GM23338 (cell line): ENCODE data around the gene TFEB. TPM values are rescaled to one million over a fixed set of nuclear protein-coding genes. Genes with fewer than 3 reads are reported as not detected.

Experiments used
- ATAC-seq: fragments of 200-7000 bp; cut with Tn5 transposase; 3 replicates; pipeline ENCODE4 v1.9.1; 2020
- DNase-seq: peaks from one replicate; pipeline ENCODE4 v3.0.0-alpha.2; 2015; ENCODE audit warnings: low spot score
- H2AFZ ChIP-seq: fragments of 200-600 bp; sonication (generic); 2 replicates; pipeline ENCODE4 v1.8.0; 2016; ENCODE audit warnings: antibody characterized with exemption, mild to moderate bottlenecking, moderate library complexity
- H3F3A ChIP-seq: fragments of 200-600 bp; sonication (generic); replicated peaks from 2 replicates; pipeline ENCODE4 v1.8.0; 2017; ENCODE audit warnings: antibody characterized with exemption, mixed run types, low read depth
- H3K27ac ChIP-seq: fragments of 200-600 bp; sonication (generic); 2 replicates; pipeline ENCODE4 v1.6.1; 2016; ENCODE audit warnings: low read depth
- H3K27me3 ChIP-seq: fragments of 200-600 bp; sonication (generic); 2 replicates; pipeline ENCODE4 v1.8.0; 2016; ENCODE audit warnings: mild to moderate bottlenecking, mixed run types, moderate library complexity; ENCODE audit not compliant: insufficient read depth
- H3K36me3 ChIP-seq: fragments of 200-600 bp; sonication (generic); 2 replicates; pipeline ENCODE4 v1.8.0; 2016; ENCODE audit warnings: mild to moderate bottlenecking; ENCODE audit not compliant: insufficient read depth
- H3K4me1 ChIP-seq: fragments of 200-600 bp; sonication (generic); 2 replicates; pipeline ENCODE4 v1.8.0; 2016; ENCODE audit warnings: mild to moderate bottlenecking, moderate library complexity; ENCODE audit not compliant: insufficient read depth
- H3K4me2 ChIP-seq: fragments of 200-600 bp; sonication (generic); 2 replicates; pipeline ENCODE4 v1.7.1; 2017; ENCODE audit warnings: mixed run types
- H3K4me3 ChIP-seq: fragments of 200-600 bp; sonication (generic); 2 replicates; pipeline ENCODE4 v1.6.1; 2016; ENCODE audit warnings: mixed run types
- H3K79me2 ChIP-seq: fragments of 200-600 bp; sonication (generic); replicated peaks from 2 replicates; pipeline ENCODE4 v1.8.0; 2017; ENCODE audit warnings: mild to moderate bottlenecking; ENCODE audit not compliant: insufficient read depth
- H3K9me2 ChIP-seq: fragments of 200-600 bp; sonication (generic); 2 replicates; pipeline ENCODE4 v1.8.0; 2017; ENCODE audit not compliant: insufficient read depth
- H4K20me1 ChIP-seq: fragments of 200-600 bp; sonication (generic); replicated peaks from 2 replicates; pipeline ENCODE4 v1.8.0; 2017; ENCODE audit warnings: mild to moderate bottlenecking; ENCODE audit not compliant: insufficient read depth
- H3K27ac Mint-ChIP-seq: 2 replicates; pipeline ENCODE4 v1.8.0; 2020; ENCODE audit warnings: inconsistent platforms, mild to moderate bottlenecking, moderate library complexity, mixed read lengths
- H3K27me3 Mint-ChIP-seq: 3 replicates; pipeline ENCODE4 v1.8.0; 2022; ENCODE audit warnings: low read depth, mild to moderate bottlenecking, moderate library complexity, mixed read lengths, inconsistent platforms; ENCODE audit not compliant: insufficient read depth, poor library complexity
- H3K36me3 Mint-ChIP-seq: 3 replicates; pipeline ENCODE4 v1.8.0; 2021; ENCODE audit warnings: low read depth, mild to moderate bottlenecking, inconsistent platforms, moderate library complexity, mixed read lengths
- H3K4me1 Mint-ChIP-seq: 3 replicates; pipeline ENCODE4 v1.8.0; 2020; ENCODE audit warnings: mild to moderate bottlenecking, inconsistent platforms, mixed read lengths
- H3K4me3 Mint-ChIP-seq: 3 replicates; pipeline ENCODE4 v1.8.0; 2021; ENCODE audit warnings: moderate library complexity, mild to moderate bottlenecking, inconsistent platforms, mixed read lengths
- H3K9me3 Mint-ChIP-seq: 3 replicates; pipeline ENCODE4 v1.8.0; 2020; ENCODE audit warnings: moderate library complexity, mild to moderate bottlenecking, inconsistent platforms, mixed read lengths
- EZH2 ChIP-seq: fragments of 200-600 bp; sonication (generic); IDR thresholded peaks from one replicate; pipeline ENCODE4 v1.8.0; 2017; ENCODE audit warnings: antibody characterized with exemption, mild to moderate bottlenecking, low read depth; ENCODE audit not compliant: unreplicated experiment
- POLR2AphosphoS5 ChIP-seq: IDR thresholded peaks from 2 replicates; pipeline ENCODE4 v1.6.1; 2016; ENCODE audit warnings: antibody characterized with exemption, low read depth
- ZNF114 ChIP-seq: fragments of 250-450 bp; sonication (Bioruptor Pico); IDR thresholded peaks from 2 replicates; pipeline ENCODE4 v1.5.0; 2020; ENCODE audit warnings: mild to moderate bottlenecking, moderate library complexity
- ZNF331 ChIP-seq: fragments of 250-450 bp; sonication (Bioruptor Pico); IDR thresholded peaks from 2 replicates; pipeline ENCODE4 v1.5.0; 2020; ENCODE audit warnings: low read depth, mild to moderate bottlenecking, moderate library complexity
- polyA plus RNA-seq: library from polyadenylated mRNA; unstranded; fragments of >200 nt; fragmentation: Nextera tagmentation; extraction: Ambion mirVana; gene quantifications from 2 replicates; pipeline ENCODE4 v1.2.1, GENCODE V29; 2016
- total RNA-seq: library from RNA; depleted of rRNA; stranded (reverse); fragments of >200 nt; shearing (Covaris generic); gene quantifications from 2 replicates; pipeline ENCODE4 v1.2.3, GENCODE V29; 2014
- TF ChIP-seq, protein P1 (sequence below): IDR thresholded peaks from one replicate; pipeline ENCODE4 v1.6.1; 2018; ENCODE audit warnings: antibody characterized with exemption; ENCODE audit not compliant: unreplicated experiment
- TF ChIP-seq, protein P2 (sequence below): fragments of 250-450 bp; sonication (Bioruptor Pico); IDR thresholded peaks from 2 replicates; pipeline ENCODE4 v1.5.0; 2020; ENCODE audit warnings: mild to moderate bottlenecking, moderate library complexity

Gene TFEB
- total and polyA plus RNA-seq, 2 experiments from 2014 or later = 1.3 to 4.3 TPM

DNA sequence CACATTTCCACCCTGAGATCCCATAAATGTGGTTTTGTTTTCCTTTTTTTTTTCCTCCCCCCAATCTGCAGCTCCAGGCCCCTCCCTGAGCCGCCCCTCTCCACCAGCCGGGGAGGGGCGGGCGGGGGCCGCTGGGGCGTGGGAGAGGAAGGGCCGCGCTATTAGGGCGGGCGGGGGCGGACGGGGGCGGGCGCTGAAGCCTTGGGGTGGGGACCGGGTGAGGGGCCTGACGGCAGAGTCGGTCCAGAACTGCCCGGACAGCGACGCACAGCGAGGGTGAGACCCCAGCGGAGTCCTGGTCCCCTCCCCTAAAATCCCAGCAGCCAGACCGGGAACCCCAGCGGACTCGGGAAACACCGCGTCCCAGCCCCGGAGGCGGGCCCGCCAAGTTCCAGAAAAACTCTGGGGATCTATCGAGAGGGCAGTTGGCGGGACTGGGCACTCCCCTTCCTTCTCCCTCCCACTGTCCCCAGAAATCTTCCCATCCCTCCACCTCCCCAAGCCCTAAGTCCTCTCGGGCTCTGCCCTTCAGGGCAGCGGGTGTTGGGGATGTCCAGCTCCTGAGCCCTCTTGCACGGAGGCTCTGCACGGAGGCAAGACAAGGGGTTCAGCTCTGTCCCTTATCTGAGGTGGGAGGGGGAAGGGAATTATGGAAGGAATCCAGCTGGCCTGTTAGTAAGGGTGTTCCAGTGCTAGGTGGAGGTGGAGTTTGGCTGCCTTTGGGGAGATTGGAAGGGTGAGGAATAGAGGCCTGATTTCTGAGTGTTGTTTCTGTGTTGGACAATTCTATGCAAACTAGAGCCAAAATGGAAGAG lies 45.4 kb upstream of the TFEB start, which contains the start of gene PRICKLE4:
PRICKLE4 (plus strand) TSS at position 232 of the 815 bp plus-strand sequence. CDS start 2,692 bp downstream, outside the sequence.
- Mint-ChIP-seq H3K36me3 (no peaks in the 10 kb centered on the region; the same call in 2 of the 3 replicates), H3K9me3 (no peaks in the 10 kb centered on the region), H3K27me3 (peaks cover 48% of the 10 kb centered on the region), H3K4me3 (peak within 1 kb of the TSS; percentile 88), H3K27ac (0 out of 2 replicates have a peak within 1 kb of the TSS, but pooled peaks have one; percentile 52), H3K4me1 (peaks cover 25% of the 10 kb centered on the region)
- Histone ChIP-seq H3K4me1 (peaks cover 25% of the 10 kb centered on the region), H3K27me3 (peaks cover 60% of the 10 kb centered on the region), H3F3A (peaks cover 5% of the 10 kb centered on the region), H3K27ac (no peak within 1 kb of the TSS), H3K4me2 (peak within 1 kb of the TSS; percentile 98), H3K9me2 (no peaks in the 10 kb centered on the region), H3K36me3 (no peaks in the 10 kb centered on the region), H3K79me2 (0 out of 2 replicates have a peak, but pooled peaks cover 7% of the 10 kb centered on the region), H2AFZ (peak within 1 kb of the TSS; percentile 96), H3K4me3 (peak within 1 kb of the TSS; percentile 87), H4K20me1 (no peaks in the 10 kb centered on the region; the same call in 1 of the 2 replicates)
- ATAC-seq = peak; percentile 32
- peak; percentile 13 for TF ChIP-seq EZH2
- TF ChIP-seq, protein P1, sequence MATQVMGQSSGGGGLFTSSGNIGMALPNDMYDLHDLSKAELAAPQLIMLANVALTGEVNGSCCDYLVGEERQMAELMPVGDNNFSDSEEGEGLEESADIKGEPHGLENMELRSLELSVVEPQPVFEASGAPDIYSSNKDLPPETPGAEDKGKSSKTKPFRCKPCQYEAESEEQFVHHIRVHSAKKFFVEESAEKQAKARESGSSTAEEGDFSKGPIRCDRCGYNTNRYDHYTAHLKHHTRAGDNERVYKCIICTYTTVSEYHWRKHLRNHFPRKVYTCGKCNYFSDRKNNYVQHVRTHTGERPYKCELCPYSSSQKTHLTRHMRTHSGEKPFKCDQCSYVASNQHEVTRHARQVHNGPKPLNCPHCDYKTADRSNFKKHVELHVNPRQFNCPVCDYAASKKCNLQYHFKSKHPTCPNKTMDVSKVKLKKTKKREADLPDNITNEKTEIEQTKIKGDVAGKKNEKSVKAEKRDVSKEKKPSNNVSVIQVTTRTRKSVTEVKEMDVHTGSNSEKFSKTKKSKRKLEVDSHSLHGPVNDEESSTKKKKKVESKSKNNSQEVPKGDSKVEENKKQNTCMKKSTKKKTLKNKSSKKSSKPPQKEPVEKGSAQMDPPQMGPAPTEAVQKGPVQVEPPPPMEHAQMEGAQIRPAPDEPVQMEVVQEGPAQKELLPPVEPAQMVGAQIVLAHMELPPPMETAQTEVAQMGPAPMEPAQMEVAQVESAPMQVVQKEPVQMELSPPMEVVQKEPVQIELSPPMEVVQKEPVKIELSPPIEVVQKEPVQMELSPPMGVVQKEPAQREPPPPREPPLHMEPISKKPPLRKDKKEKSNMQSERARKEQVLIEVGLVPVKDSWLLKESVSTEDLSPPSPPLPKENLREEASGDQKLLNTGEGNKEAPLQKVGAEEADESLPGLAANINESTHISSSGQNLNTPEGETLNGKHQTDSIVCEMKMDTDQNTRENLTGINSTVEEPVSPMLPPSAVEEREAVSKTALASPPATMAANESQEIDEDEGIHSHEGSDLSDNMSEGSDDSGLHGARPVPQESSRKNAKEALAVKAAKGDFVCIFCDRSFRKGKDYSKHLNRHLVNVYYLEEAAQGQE = no peak
- DNase-seq = peak; percentile 70

DNA sequence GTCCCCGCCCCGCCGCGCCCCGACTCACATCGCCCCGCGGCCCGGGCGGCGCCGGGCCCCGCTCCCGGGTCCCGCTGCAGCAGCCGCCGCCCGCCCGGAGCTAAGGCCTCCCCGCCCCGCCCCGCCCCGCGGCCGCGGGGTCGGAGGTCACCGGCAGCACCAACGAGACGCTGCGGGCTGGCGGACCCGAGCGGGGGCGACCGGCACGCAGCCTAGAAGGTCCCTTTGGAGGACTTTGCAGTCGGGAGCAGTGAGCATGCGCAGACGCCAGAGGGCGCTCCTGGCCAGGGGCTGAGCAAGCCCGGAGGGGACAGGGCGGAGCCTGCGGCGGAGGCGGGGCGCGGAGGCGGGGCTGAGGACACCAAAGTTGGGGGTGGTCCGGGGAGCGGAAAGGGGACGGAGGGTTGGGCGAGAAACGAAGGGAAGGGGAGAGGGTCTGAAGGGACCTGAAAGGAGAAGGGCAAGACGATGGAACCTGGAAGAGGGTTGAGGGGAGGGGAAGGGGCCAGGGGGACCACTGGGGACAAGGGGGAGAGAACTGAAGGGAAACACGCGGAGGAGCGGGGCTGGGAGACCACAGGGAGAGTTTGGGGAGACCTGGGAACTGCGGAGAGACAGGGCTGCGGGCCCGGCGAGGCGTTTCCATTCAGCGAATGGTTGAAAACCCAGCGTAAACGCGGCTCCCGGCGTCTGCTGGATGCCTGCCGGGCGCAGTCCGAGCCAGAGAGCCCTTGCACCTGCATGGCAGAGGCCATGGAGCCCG lies 44.6 kb upstream of the TFEB start, which contains the start of gene FRS3:
FRS3 (minus strand) TSS at position 113 of the 763 bp plus-strand sequence. CDS start 2,913 bp downstream, outside the sequence.
- Histone ChIP-seq H4K20me1 (no peaks in the 10 kb centered on the region), H3K36me3 (no peaks in the 10 kb centered on the region), H3F3A (peaks cover 5% of the 10 kb centered on the region; the same call in 1 of the 2 replicates), H2AFZ (peak within 1 kb of the TSS; percentile 96), H3K79me2 (0 out of 2 replicates have a peak, but pooled peaks cover 7% of the 10 kb centered on the region), H3K9me2 (no peaks in the 10 kb centered on the region), H3K27me3 (peaks cover 52% of the 10 kb centered on the region), H3K4me3 (peak within 1 kb of the TSS; percentile 87), H3K27ac (no peak within 1 kb of the TSS), H3K4me2 (peak within 1 kb of the TSS; percentile 98), H3K4me1 (peaks cover 23% of the 10 kb centered on the region)
- peaks cover 19% of the 10 kb centered on the region for H3K4me1 Mint-ChIP-seq
- peaks cover 1% of the 10 kb centered on the region; the same call in 1 of the 3 replicates for H3K36me3 Mint-ChIP-seq
- H3K27ac Mint-ChIP-seq = peak within 1 kb of the TSS; percentile 52; the same call in 1 of the 2 replicates
- DNase-seq (peak; percentile 97), ATAC-seq (peak; percentile 79)
- H3K27me3 Mint-ChIP-seq = peaks cover 47% of the 10 kb centered on the region
- no peaks in the 10 kb centered on the region for H3K9me3 Mint-ChIP-seq
- H3K4me3 Mint-ChIP-seq = peak within 1 kb of the TSS; percentile 89
- TF ChIP-seq ZNF114 (CRISPR knock-in tag) = no peak
- TF ChIP-seq, protein P2, sequence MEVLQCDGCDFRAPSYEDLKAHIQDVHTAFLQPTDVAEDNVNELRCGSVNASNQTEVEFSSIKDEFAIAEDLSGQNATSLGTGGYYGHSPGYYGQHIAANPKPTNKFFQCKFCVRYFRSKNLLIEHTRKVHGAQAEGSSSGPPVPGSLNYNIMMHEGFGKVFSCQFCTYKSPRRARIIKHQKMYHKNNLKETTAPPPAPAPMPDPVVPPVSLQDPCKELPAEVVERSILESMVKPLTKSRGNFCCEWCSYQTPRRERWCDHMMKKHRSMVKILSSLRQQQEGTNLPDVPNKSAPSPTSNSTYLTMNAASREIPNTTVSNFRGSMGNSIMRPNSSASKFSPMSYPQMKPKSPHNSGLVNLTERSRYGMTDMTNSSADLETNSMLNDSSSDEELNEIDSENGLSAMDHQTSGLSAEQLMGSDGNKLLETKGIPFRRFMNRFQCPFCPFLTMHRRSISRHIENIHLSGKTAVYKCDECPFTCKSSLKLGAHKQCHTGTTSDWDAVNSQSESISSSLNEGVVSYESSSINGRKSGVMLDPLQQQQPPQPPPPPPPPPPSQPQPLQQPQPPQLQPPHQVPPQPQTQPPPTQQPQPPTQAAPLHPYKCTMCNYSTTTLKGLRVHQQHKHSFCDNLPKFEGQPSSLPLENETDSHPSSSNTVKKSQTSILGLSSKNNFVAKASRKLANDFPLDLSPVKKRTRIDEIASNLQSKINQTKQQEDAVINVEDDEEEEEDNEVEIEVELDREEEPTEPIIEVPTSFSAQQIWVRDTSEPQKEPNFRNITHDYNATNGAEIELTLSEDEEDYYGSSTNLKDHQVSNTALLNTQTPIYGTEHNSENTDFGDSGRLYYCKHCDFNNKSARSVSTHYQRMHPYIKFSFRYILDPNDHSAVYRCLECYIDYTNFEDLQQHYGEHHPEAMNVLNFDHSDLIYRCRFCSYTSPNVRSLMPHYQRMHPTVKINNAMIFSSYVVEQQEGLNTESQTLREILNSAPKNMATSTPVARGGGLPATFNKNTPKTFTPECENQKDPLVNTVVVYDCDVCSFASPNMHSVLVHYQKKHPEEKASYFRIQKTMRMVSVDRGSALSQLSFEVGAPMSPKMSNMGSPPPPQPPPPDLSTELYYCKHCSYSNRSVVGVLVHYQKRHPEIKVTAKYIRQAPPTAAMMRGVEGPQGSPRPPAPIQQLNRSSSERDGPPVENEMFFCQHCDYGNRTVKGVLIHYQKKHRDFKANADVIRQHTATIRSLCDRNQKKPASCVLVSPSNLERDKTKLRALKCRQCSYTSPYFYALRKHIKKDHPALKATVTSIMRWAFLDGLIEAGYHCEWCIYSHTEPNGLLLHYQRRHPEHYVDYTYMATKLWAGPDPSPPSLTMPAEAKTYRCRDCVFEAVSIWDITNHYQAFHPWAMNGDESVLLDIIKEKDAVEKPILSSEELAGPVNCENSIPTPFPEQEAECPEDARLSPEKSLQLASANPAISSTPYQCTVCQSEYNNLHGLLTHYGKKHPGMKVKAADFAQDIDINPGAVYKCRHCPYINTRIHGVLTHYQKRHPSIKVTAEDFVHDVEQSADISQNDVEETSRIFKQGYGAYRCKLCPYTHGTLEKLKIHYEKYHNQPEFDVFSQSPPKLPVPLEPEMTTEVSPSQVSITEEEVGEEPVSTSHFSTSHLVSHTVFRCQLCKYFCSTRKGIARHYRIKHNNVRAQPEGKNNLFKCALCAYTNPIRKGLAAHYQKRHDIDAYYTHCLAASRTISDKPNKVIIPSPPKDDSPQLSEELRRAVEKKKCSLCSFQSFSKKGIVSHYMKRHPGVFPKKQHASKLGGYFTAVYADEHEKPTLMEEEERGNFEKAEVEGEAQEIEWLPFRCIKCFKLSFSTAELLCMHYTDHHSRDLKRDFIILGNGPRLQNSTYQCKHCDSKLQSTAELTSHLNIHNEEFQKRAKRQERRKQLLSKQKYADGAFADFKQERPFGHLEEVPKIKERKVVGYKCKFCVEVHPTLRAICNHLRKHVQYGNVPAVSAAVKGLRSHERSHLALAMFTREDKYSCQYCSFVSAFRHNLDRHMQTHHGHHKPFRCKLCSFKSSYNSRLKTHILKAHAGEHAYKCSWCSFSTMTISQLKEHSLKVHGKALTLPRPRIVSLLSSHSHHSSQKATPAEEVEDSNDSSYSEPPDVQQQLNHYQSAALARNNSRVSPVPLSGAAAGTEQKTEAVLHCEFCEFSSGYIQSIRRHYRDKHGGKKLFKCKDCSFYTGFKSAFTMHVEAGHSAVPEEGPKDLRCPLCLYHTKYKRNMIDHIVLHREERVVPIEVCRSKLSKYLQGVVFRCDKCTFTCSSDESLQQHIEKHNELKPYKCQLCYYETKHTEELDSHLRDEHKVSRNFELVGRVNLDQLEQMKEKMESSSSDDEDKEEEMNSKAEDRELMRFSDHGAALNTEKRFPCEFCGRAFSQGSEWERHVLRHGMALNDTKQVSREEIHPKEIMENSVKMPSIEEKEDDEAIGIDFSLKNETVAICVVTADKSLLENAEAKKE (CRISPR knock-in tag) = no peak
- TF ChIP-seq ZNF331 (CRISPR knock-in tag) = no peak
- TF ChIP-seq POLR2AphosphoS5 = peak; percentile 71
